Gastrocnemius medialis (tissue), 4 donors: Measurements from ENCODE around the gene REC114.

ENCODE experiments used
- POLR2A ChIP-seq, 2 donors: fragments of 450-650 bp; IDR thresholded peaks; one replicate each; pipeline ENCODE4 v1.6.1; 2017; ENCODE audit warnings: antibody characterized with exemption in 2 of 2, mild to moderate bottlenecking in 2 of 2, moderate library complexity in 2 of 2
- TF ChIP-seq, protein P1 (sequence below), 5 experiments: fragments of 450-650 bp in 3 of 5; fragments of 200-600 bp in 2 of 5; sonication (generic) in 2 of 5; IDR thresholded peaks in 4 of 5; conservative IDR thresholded peaks in 1 of 5; 1 replicate in 4 of 5; 2 replicates in 1 of 5; pipeline ENCODE4 v1.5.1; 2016 to 2019; ENCODE audit warnings: antibody characterized with exemption in 5 of 5, mild to moderate bottlenecking in 3 of 5, moderate library complexity in 3 of 5

DNA sequence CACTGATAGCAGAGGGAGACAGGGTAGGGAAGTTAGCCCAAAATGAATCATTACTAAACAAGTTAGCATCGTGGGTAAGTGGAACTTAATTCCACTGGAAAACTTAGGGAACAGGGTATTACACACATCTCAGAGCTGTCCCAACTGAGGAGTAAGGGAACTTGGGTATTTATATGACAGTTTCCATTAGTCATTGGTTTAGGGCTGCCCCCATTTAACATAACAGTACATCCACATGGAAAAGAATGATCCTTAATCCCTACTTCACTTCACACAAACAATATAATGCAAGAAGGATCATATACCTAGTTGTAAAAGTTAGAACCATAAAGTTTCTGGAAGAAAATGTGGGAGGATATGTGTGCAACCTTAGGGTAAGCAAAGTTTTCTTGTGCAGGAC, 4.3 kb upstream of the REC114 start:
- TF ChIP-seq, protein P1, sequence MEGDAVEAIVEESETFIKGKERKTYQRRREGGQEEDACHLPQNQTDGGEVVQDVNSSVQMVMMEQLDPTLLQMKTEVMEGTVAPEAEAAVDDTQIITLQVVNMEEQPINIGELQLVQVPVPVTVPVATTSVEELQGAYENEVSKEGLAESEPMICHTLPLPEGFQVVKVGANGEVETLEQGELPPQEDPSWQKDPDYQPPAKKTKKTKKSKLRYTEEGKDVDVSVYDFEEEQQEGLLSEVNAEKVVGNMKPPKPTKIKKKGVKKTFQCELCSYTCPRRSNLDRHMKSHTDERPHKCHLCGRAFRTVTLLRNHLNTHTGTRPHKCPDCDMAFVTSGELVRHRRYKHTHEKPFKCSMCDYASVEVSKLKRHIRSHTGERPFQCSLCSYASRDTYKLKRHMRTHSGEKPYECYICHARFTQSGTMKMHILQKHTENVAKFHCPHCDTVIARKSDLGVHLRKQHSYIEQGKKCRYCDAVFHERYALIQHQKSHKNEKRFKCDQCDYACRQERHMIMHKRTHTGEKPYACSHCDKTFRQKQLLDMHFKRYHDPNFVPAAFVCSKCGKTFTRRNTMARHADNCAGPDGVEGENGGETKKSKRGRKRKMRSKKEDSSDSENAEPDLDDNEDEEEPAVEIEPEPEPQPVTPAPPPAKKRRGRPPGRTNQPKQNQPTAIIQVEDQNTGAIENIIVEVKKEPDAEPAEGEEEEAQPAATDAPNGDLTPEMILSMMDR (IDR thresholded peaks at IDR 0.05 in 4 of 5, conservative IDR thresholded peaks at IDR 0.05 in 1 of 5) = no peak
- no peak for TF ChIP-seq POLR2A (IDR thresholded peaks at IDR 0.05)
